H9 (cell line): ENCODE data around the gene PSPN. TPM values are rescaled to one million over a fixed set of nuclear protein-coding genes. Genes with fewer than 3 reads are reported as not detected.

ENCODE experiments used
- DNase-seq: peaks from one replicate; pipeline ENCODE4 v3.0.0-alpha.2; 2017
- H2AFZ ChIP-seq: one replicate; pipeline ENCODE4 v1.6.1; 2013; ENCODE audit warnings: mild to moderate bottlenecking, low read length, control low read depth, moderate library complexity
- H2AK5ac ChIP-seq: 2 replicates; pipeline ENCODE4 v1.6.1; 2013; ENCODE audit warnings: low read length, control low read depth, mixed read lengths; ENCODE audit not compliant: insufficient read length
- H2BK120ac ChIP-seq: one replicate; pipeline ENCODE4 v1.6.1; 2013; ENCODE audit warnings: low read depth, mild to moderate bottlenecking, low read length, control low read depth, inconsistent platforms; ENCODE audit not compliant: poor library complexity, severe bottlenecking
- H2BK12ac ChIP-seq: 2 replicates; pipeline ENCODE4 v1.6.1; 2013; ENCODE audit warnings: low read length, control low read depth, mixed read lengths, low read depth; ENCODE audit not compliant: insufficient read length
- H2BK15ac ChIP-seq: 2 replicates; pipeline ENCODE4 v1.6.1; 2013; ENCODE audit warnings: low read depth, low read length, control low read depth
- H2BK20ac ChIP-seq: one replicate; pipeline ENCODE4 v1.6.1; 2013; ENCODE audit warnings: low read depth, mild to moderate bottlenecking, low read length, control low read depth, inconsistent platforms; ENCODE audit not compliant: poor library complexity, severe bottlenecking
- H2BK5ac ChIP-seq: 2 replicates; pipeline ENCODE4 v1.6.1; 2013; ENCODE audit warnings: low read length, control low read depth, mixed read lengths; ENCODE audit not compliant: insufficient read length
- H3K14ac ChIP-seq: 2 replicates; pipeline ENCODE4 v1.6.1; 2013; ENCODE audit warnings: low read length, control low read depth; ENCODE audit not compliant: insufficient read depth
- H3K18ac ChIP-seq: 2 replicates; pipeline ENCODE4 v1.6.1; 2013; ENCODE audit warnings: low read depth, mild to moderate bottlenecking, mixed read lengths, low read length, control low read depth; ENCODE audit not compliant: insufficient read length
- H3K23ac ChIP-seq: 2 replicates; pipeline ENCODE4 v1.6.1; 2013; ENCODE audit warnings: low read length, control low read depth, mixed read lengths, low read depth; ENCODE audit not compliant: insufficient read length
- H3K23me2 ChIP-seq: 2 replicates; pipeline ENCODE4 v1.6.1; 2013; ENCODE audit warnings: low read depth, mild to moderate bottlenecking, mixed read lengths, low read length, control low read depth; ENCODE audit not compliant: insufficient read length, poor library complexity, severe bottlenecking
- H3K27ac ChIP-seq: 2 replicates; pipeline ENCODE4 v1.5.1; 2013; ENCODE audit warnings: low read length, control low read depth, mixed read lengths, low read depth; ENCODE audit not compliant: insufficient read length
- H3K27me3 ChIP-seq: 2 replicates; pipeline ENCODE4 v1.6.1; 2013; ENCODE audit warnings: low read length, control low read depth, inconsistent platforms; ENCODE audit not compliant: insufficient read depth
- H3K4ac ChIP-seq: 2 replicates; pipeline ENCODE4 v1.6.1; 2013; ENCODE audit warnings: low read depth, mild to moderate bottlenecking, control low read depth, inconsistent platforms, low read length, moderate library complexity
- H3K4me1 ChIP-seq: 2 replicates; pipeline ENCODE4 v1.6.1; 2013; ENCODE audit warnings: low read length, control low read depth, inconsistent platforms; ENCODE audit not compliant: insufficient read depth
- H3K4me2 ChIP-seq: 2 replicates; pipeline ENCODE4 v1.6.1; 2013; ENCODE audit warnings: low read length, control low read depth, mixed read lengths; ENCODE audit not compliant: insufficient read length, insufficient read depth
- H3K56ac ChIP-seq: 2 replicates; pipeline ENCODE4 v1.6.1; 2013; ENCODE audit warnings: low read depth, mild to moderate bottlenecking, mixed read lengths, low read length, control low read depth; ENCODE audit not compliant: insufficient read length
- H3K79me1 ChIP-seq: 2 replicates; pipeline ENCODE4 v1.6.1; 2013; ENCODE audit warnings: low read depth, mild to moderate bottlenecking, moderate library complexity, low read length, control low read depth, inconsistent platforms; ENCODE audit not compliant: insufficient read depth, poor library complexity, severe bottlenecking
- H3K79me2 ChIP-seq: 2 replicates; pipeline ENCODE4 v1.6.1; 2013; ENCODE audit warnings: low read length, control low read depth, inconsistent platforms; ENCODE audit not compliant: insufficient read depth
- H3K9ac ChIP-seq: 2 replicates; pipeline ENCODE4 v1.6.1; 2013; ENCODE audit warnings: low read length, control low read depth, mixed read lengths; ENCODE audit not compliant: insufficient read length; ENCODE audit errors: extremely low read depth
- H3K9me3 ChIP-seq: one replicate; pipeline ENCODE4 v1.6.1; 2013; ENCODE audit warnings: low read depth, low read length, inconsistent platforms; ENCODE audit not compliant: control insufficient read depth
- H3T11ph ChIP-seq: one replicate; pipeline ENCODE4 v1.6.1; 2013; ENCODE audit warnings: mild to moderate bottlenecking, low read length, control low read depth, inconsistent platforms
- H4K20me1 ChIP-seq: one replicate; pipeline ENCODE4 v1.6.1; 2013; ENCODE audit not compliant: control insufficient read depth, insufficient read length, insufficient read depth
- H4K5ac ChIP-seq: 2 replicates; pipeline ENCODE4 v1.6.1; 2013; ENCODE audit warnings: low read depth, mild to moderate bottlenecking, mixed read lengths, low read length, control low read depth; ENCODE audit not compliant: insufficient read length
- H4K8ac ChIP-seq: replicated peaks from 2 replicates; pipeline ENCODE4 v1.6.1; 2013; ENCODE audit warnings: low read length, control low read depth, mixed read lengths, low read depth; ENCODE audit not compliant: insufficient read length
- H4K91ac ChIP-seq: 2 replicates; pipeline ENCODE4 v1.6.1; 2013; ENCODE audit warnings: low read depth, mild to moderate bottlenecking, moderate library complexity, mixed read lengths, low read length, control low read depth; ENCODE audit not compliant: insufficient read length
- H3K27ac Mint-ChIP-seq, 3 experiments: 2 replicates in 2 of 3; 3 replicates in 1 of 3; pipeline ENCODE4 v1.8.0; 2020 to 2021; ENCODE audit warnings: mixed read lengths in 3 of 3, mild to moderate bottlenecking in 1 of 3, moderate library complexity in 1 of 3
- H3K27me3 Mint-ChIP-seq: 2 replicates; pipeline ENCODE4 v1.8.0; 2021; ENCODE audit warnings: low read depth, mild to moderate bottlenecking, moderate library complexity, mixed read lengths
- H3K36me3 Mint-ChIP-seq, 3 experiments: 2 replicates in 2 of 3; 3 replicates in 1 of 3; pipeline ENCODE4 v1.8.0; 2020 to 2021; ENCODE audit warnings: low read depth in 3 of 3, mixed read lengths in 3 of 3; ENCODE audit not compliant: insufficient read depth in 1 of 3
- H3K4me1 Mint-ChIP-seq, 2 experiments: 2 replicates each; pipeline ENCODE4 v1.8.0; 2020; ENCODE audit warnings: mixed read lengths in 2 of 2
- H3K4me3 Mint-ChIP-seq, 2 experiments: 2 replicates in 1 of 2; 3 replicates in 1 of 2; pipeline ENCODE4 v1.8.0; 2020 to 2021; ENCODE audit warnings: mild to moderate bottlenecking in 2 of 2, mixed read lengths in 2 of 2, moderate library complexity in 1 of 2
- H3K9me3 Mint-ChIP-seq, 2 experiments: 2 replicates in 1 of 2; 3 replicates in 1 of 2; pipeline ENCODE4 v1.8.0; 2020; ENCODE audit warnings: mild to moderate bottlenecking in 2 of 2, mixed read lengths in 2 of 2, moderate library complexity in 1 of 2
- CTCF ChIP-seq: fragments of 200-600 bp; sonication (generic); conservative IDR thresholded peaks from 3 replicates; pipeline ENCODE4 v1.8.0; 2021; ENCODE audit warnings: antibody characterized with exemption, mild to moderate bottlenecking
- WGBS: extraction: QIAGEN DNeasy Blood & Tissue Kit; methylation state at CpG from one replicate; pipeline ENCODE4 v1.1.7; 2013; ENCODE audit warnings: missing lambda C conversion rate, low lambda C conversion rate, mixed read lengths; ENCODE audit not compliant: insufficient read length; ENCODE audit errors: extremely low coverage; 5-methylcytosine and 5-hydroxymethylcytosine counted together
- microRNA-seq: library from miRNA; unstranded; fragments of <30 nt; microRNA quantifications from one replicate; pipeline ENCODE4, GENCODE V29; 2020; ENCODE audit warnings: borderline microRNAs expressed
- total RNA-seq: library from RNA; stranded (reverse); gene quantifications from 2 replicates; pipeline ENCODE4 v1.2.1, GENCODE V29; 2021

PSPN gene
- total RNA-seq, 1 experiment from 2014 or later, result 2.1 TPM

GRCh38 chr19:6325614-6326013, 50.1 kb downstream of the PSPN start:
- no CpG with 5 or more reads among the region's 4 CpGs for WGBS
- H3K4ac ChIP-seq, result no peak overlapping the region
- no peak overlapping the region for H4K91ac ChIP-seq
- no peak overlapping the region for H3K23ac ChIP-seq
- H3K4me2 ChIP-seq, result no peak overlapping the region
- H3K14ac ChIP-seq, result no peak overlapping the region
- H3K27ac ChIP-seq, result no peak overlapping the region
- H2BK5ac ChIP-seq, result no peak overlapping the region
- peaks cover 23% of the 10 kb centered on the region for H3K27me3 Mint-ChIP-seq
- H3T11ph ChIP-seq, result no peak overlapping the region
- no peaks in the 10 kb centered on the region for H3K79me1 ChIP-seq
- H3K4me3 Mint-ChIP-seq, result no peak overlapping the region
- H2BK12ac ChIP-seq, result no peak overlapping the region
- H3K9me3 ChIP-seq, result no peaks in the 10 kb centered on the region
- no peak overlapping the region for H4K5ac ChIP-seq
- H3K27ac Mint-ChIP-seq, result no peak overlapping the region
- no peak for TF ChIP-seq CTCF
- no peaks in the 10 kb centered on the region for H3K79me2 ChIP-seq
- peaks cover 7 to 58% of the 10 kb centered on the region in 2 experiments for H3K9me3 Mint-ChIP-seq
- no peaks in the 10 kb centered on the region for H3K4me1 Mint-ChIP-seq
- H2BK20ac ChIP-seq, result no peak overlapping the region
- H3K18ac ChIP-seq, result no peak overlapping the region
- no peaks in the 10 kb centered on the region for H4K20me1 ChIP-seq
- H2BK120ac ChIP-seq, result no peak overlapping the region
- no peaks in the 10 kb centered on the region for H3K4me1 ChIP-seq
- no peak for DNase-seq
- H3K9ac ChIP-seq, result no peak overlapping the region
- H2AFZ ChIP-seq, result no peak overlapping the region
- H2BK15ac ChIP-seq, result no peak overlapping the region
- H2AK5ac ChIP-seq, result no peak overlapping the region
- H3K36me3 Mint-ChIP-seq, result peaks cover 0 to 5% (median 0%) of the 10 kb centered on the region in 3 experiments; a peak in 2 of 7 replicates
- H4K8ac ChIP-seq, result no peak overlapping the region
- H3K27me3 ChIP-seq, result no peaks in the 10 kb centered on the region
- H3K56ac ChIP-seq, result no peak overlapping the region
- no peaks in the 10 kb centered on the region for H3K23me2 ChIP-seq

Small RNA genes lying within 50 kb of the gene (microRNA-seq; reads per million reads assigned to microRNA genes)
- 10.8 reads per million, percentile 48 among the genes with 10 or more reads in this experiment for gene MIR3940
- gene MIR6790, result not detected
- gene MIR6885, result not detected

Other genes starting within 250 kb of the PSPN start
- not detected in 2 replicates for gene ACSBG2, start 240.3 kb downstream of the PSPN start, total RNA-seq
- 54.9 and 56.9 TPM in 2 replicates for gene MLLT1, start 96.0 kb downstream of the PSPN start, total RNA-seq
- not detected in 2 replicates for gene ACER1, start 42.3 kb downstream of the PSPN start, total RNA-seq
- 91.6 and 94.3 TPM in 2 replicates for gene CLPP, start 14.4 kb downstream of the PSPN start, total RNA-seq
- 81.6 and 85.7 TPM in 2 replicates for gene ALKBH7, start 3.1 kb downstream of the PSPN start, total RNA-seq
- gene GTF2F1, start 17.2 kb upstream of the PSPN start, total RNA-seq, result 61.2 and 67.2 TPM in 2 replicates
- 602 and 626 TPM in 2 replicates for gene KHSRP, start 48.9 kb upstream of the PSPN start, total RNA-seq
- gene SLC25A41, start 57.8 kb upstream of the PSPN start, total RNA-seq, result 0.20 and 0.42 TPM in 2 replicates
- gene SLC25A23, start 83.9 kb upstream of the PSPN start, total RNA-seq, result 35.0 and 42.9 TPM in 2 replicates
- gene CRB3, start 88.3 kb upstream of the PSPN start, total RNA-seq, result 31.4 and 32.1 TPM in 2 replicates
- gene DENND1C, start 105.9 kb upstream of the PSPN start, total RNA-seq, result 2.4 TPM in 2 replicates
- gene TUBB4A, start 126.4 kb upstream of the PSPN start, total RNA-seq, result 19.5 and 20.3 TPM in 2 replicates
- 1.9 and 2.1 TPM in 2 replicates for gene TNFSF9, start 155.1 kb upstream of the PSPN start, total RNA-seq
- gene CD70, start 215.2 kb upstream of the PSPN start, total RNA-seq, result 1.2 and 1.3 TPM in 2 replicates